ENCODE measurements around the gene FGF18.
"Not testable (repeated sequence)": the region's sequence is repeated elsewhere in the genome, so short reads cannot be mapped to it uniquely, and the experiment has no call there.

FGF18 gene

GRCh38 chr5:171397190-171397589, 22.3 kb upstream of the FGF18 start:
- Histone ChIP-seq H3K27me3 (ENCODE audit: insufficient read depth, low read length) (no peaks in the 10 kb centered on the region), H3K79me2 (ENCODE audit: insufficient read depth, low read length) (peaks cover 78% of the 10 kb centered on the region), H3K4me2 (ENCODE audit: low read length) (no peak overlapping the region), H3F3A (ENCODE audit: insufficient read depth, low read length) (peaks cover 3% of the 10 kb centered on the region; the same call in 1 of the 2 replicates), H3K36me3 (ENCODE audit: insufficient read depth, low read length) (peaks cover 99% of the 10 kb centered on the region), H2AFZ (ENCODE audit: low read length) (no peak overlapping the region), H3K4me3 (ENCODE audit: low read depth, low read length, poor library complexity, severe bottlenecking) (no peak overlapping the region), H3K27ac (ENCODE audit: low read depth, low read length, poor library complexity, severe bottlenecking) (no peak overlapping the region), H3K9me2 (ENCODE audit: low read depth, low read length) (no peaks in the 10 kb centered on the region), H4K20me1 (ENCODE audit: insufficient read depth, low read length) (peaks cover 13% of the 10 kb centered on the region), H3K9me3 (ENCODE audit: low read length) (no peaks in the 10 kb centered on the region), H3K9ac (ENCODE audit: low read length) (no peak overlapping the region), H3K4me1 (ENCODE audit: insufficient read depth, low read length, severe bottlenecking) (no peaks in the 10 kb centered on the region)
- no peak for TF ChIP-seq CTCF (IDR thresholded peaks at IDR 0.05; ENCODE audit: low read length)
- TF ChIP-seq EZH2 (IDR thresholded peaks at IDR 0.05; ENCODE audit: borderline replicate concordance, low read length), result no peak

GRCh38 chr5:171397599-171397998, 21.8 kb upstream of the FGF18 start:
- Histone ChIP-seq H3K36me3 (ENCODE audit: insufficient read depth, low read length) (peaks cover 95% of the 10 kb centered on the region), H3K27me3 (ENCODE audit: insufficient read depth, low read length) (no peaks in the 10 kb centered on the region), H2AFZ (ENCODE audit: low read length) (no peak overlapping the region), H3K79me2 (ENCODE audit: insufficient read depth, low read length) (peaks cover 74% of the 10 kb centered on the region), H3F3A (ENCODE audit: insufficient read depth, low read length) (peaks cover 3% of the 10 kb centered on the region; the same call in 1 of the 2 replicates), H3K9ac (ENCODE audit: low read length) (no peak overlapping the region), H4K20me1 (ENCODE audit: insufficient read depth, low read length) (peaks cover 13% of the 10 kb centered on the region), H3K9me3 (ENCODE audit: low read length) (no peaks in the 10 kb centered on the region), H3K4me2 (ENCODE audit: low read length) (no peak overlapping the region), H3K27ac (ENCODE audit: low read depth, low read length, poor library complexity, severe bottlenecking) (no peak overlapping the region), H3K4me1 (ENCODE audit: insufficient read depth, low read length, severe bottlenecking) (no peaks in the 10 kb centered on the region), H3K9me2 (ENCODE audit: low read depth, low read length) (no peaks in the 10 kb centered on the region), H3K4me3 (ENCODE audit: low read depth, low read length, poor library complexity, severe bottlenecking) (no peak overlapping the region)
- no peak for TF ChIP-seq EZH2 (IDR thresholded peaks at IDR 0.05; ENCODE audit: borderline replicate concordance, low read length)
- TF ChIP-seq CTCF (IDR thresholded peaks at IDR 0.05; ENCODE audit: low read length), result no peak

GRCh38 chr5:171398660-171399059, 20.8 kb upstream of the FGF18 start:
- not testable (repeated sequence) for H3F3A ChIP-seq (ENCODE audit: insufficient read depth, low read length); H2AFZ ChIP-seq (ENCODE audit: low read length); H3K4me3 ChIP-seq (ENCODE audit: low read depth, low read length, poor library complexity, severe bottlenecking); H3K27me3 ChIP-seq (ENCODE audit: insufficient read depth, low read length); H3K4me2 ChIP-seq (ENCODE audit: low read length); H3K9ac ChIP-seq (ENCODE audit: low read length); H4K20me1 ChIP-seq (ENCODE audit: insufficient read depth, low read length); H3K27ac ChIP-seq (ENCODE audit: low read depth, low read length, poor library complexity, severe bottlenecking); H3K9me3 ChIP-seq (ENCODE audit: low read length); H3K4me1 ChIP-seq (ENCODE audit: insufficient read depth, low read length, severe bottlenecking); H3K9me2 ChIP-seq (ENCODE audit: low read depth, low read length)
- H3K79me2 ChIP-seq (ENCODE audit: insufficient read depth, low read length), result peaks cover 63% of the 10 kb centered on the region
- H3K36me3 ChIP-seq (ENCODE audit: insufficient read depth, low read length), result peaks cover 84% of the 10 kb centered on the region

GRCh38 chr5:171400169-171400568, 19.3 kb upstream of the FGF18 start:
- Histone ChIP-seq H3K9me3 (ENCODE audit: low read length) (no peaks in the 10 kb centered on the region), H3K36me3 (ENCODE audit: insufficient read depth, low read length) (peaks cover 76% of the 10 kb centered on the region), H3K27me3 (ENCODE audit: insufficient read depth, low read length) (no peaks in the 10 kb centered on the region), H2AFZ (ENCODE audit: low read length) (no peak overlapping the region), H3K9me2 (ENCODE audit: low read depth, low read length) (no peaks in the 10 kb centered on the region), H3K27ac (ENCODE audit: low read depth, low read length, poor library complexity, severe bottlenecking) (no peak overlapping the region), H3K4me3 (ENCODE audit: low read depth, low read length, poor library complexity, severe bottlenecking) (no peak overlapping the region), H4K20me1 (ENCODE audit: insufficient read depth, low read length) (peaks cover 10% of the 10 kb centered on the region), H3K9ac (ENCODE audit: low read length) (no peak overlapping the region), H3K4me1 (ENCODE audit: insufficient read depth, low read length, severe bottlenecking) (no peaks in the 10 kb centered on the region), H3F3A (ENCODE audit: insufficient read depth, low read length) (peaks cover 3% of the 10 kb centered on the region; the same call in 1 of the 2 replicates), H3K4me2 (ENCODE audit: low read length) (no peak overlapping the region), H3K79me2 (ENCODE audit: insufficient read depth, low read length) (peaks cover 51% of the 10 kb centered on the region)
- TF ChIP-seq EZH2 (IDR thresholded peaks at IDR 0.05; ENCODE audit: borderline replicate concordance, low read length) (no peak), CTCF (IDR thresholded peaks at IDR 0.05; ENCODE audit: low read length) (no peak)

Data from OCI-LY1 (cell line).